ENCODE results near the gene COQ2.
A peak's percentile ranks its signal among the peaks of the same experiment; 100 is the strongest.
"Not testable (repeated sequence)": the region's sequence is repeated elsewhere in the genome, so short reads cannot be mapped to it uniquely, and the experiment has no call there.

COQ2 gene

GRCh38 chr4:83250687-83251446 lies 33.7 kb downstream of the COQ2 start:
- no peak for DNase-seq (ENCODE audit: low read depth, low spot score)

GRCh38 chr4:83248486-83248885 lies 36.1 kb downstream of the COQ2 start:
- no peak for DNase-seq (ENCODE audit: low read depth, low spot score)

- DNase-seq (ENCODE audit: low read depth, low spot score): no peak
These were observed 36.9 kb downstream of the COQ2 start for GRCh38 chr4:83247415-83248357.

- DNase-seq (ENCODE audit: low read depth, low spot score): no peak
These were observed 43.5 kb downstream of the COQ2 start for GRCh38 chr4:83241132-83241531.

GRCh38 chr4:83240379-83240875 lies 44.2 kb downstream of the COQ2 start:
- DNase-seq (ENCODE audit: low read depth, low spot score): no peak

GRCh38 chr4:83238393-83239248 lies 46.0 kb downstream of the COQ2 start:
- no peak for DNase-seq (ENCODE audit: low read depth, low spot score)

- DNase-seq (ENCODE audit: low read depth, low spot score): no peak
These were observed 47.0 kb downstream of the COQ2 start for GRCh38 chr4:83237591-83237990.

- DNase-seq (ENCODE audit: low read depth, low spot score): not testable (repeated sequence)
These were observed 48.9 kb downstream of the COQ2 start for GRCh38 chr4:83235645-83236133.

- peak; percentile 11 for DNase-seq (ENCODE audit: low read depth, low spot score)
These were observed 49.5 kb downstream of the COQ2 start for GRCh38 chr4:83234902-83235644.

- not testable (repeated sequence) for DNase-seq (ENCODE audit: low read depth, low spot score)
These were observed 50.2 kb downstream of the COQ2 start for GRCh38 chr4:83234387-83234786.

GRCh38 chr4:83232082-83232481 lies 52.5 kb downstream of the COQ2 start:
- DNase-seq (ENCODE audit: low read depth, low spot score): no peak

GRCh38 chr4:83231620-83232076 lies 53.0 kb downstream of the COQ2 start:
- DNase-seq (ENCODE audit: low read depth, low spot score): no peak

GRCh38 chr4:83230928-83231327 lies 53.7 kb downstream of the COQ2 start:
- DNase-seq (ENCODE audit: low read depth, low spot score): no peak

GRCh38 chr4:83229791-83230190 lies 54.8 kb downstream of the COQ2 start:
- DNase-seq (ENCODE audit: low read depth, low spot score): no peak

- no peak for DNase-seq (ENCODE audit: low read depth, low spot score)
These were observed 56.4 kb downstream of the COQ2 start for GRCh38 chr4:83228231-83228630.

GRCh38 chr4:83224502-83225197 lies 59.9 kb downstream of the COQ2 start:
- DNase-seq (ENCODE audit: low read depth, low spot score): no peak

- no peak for DNase-seq (ENCODE audit: low read depth, low spot score)
These were observed 60.8 kb downstream of the COQ2 start for GRCh38 chr4:83223781-83224180.

- no peak for DNase-seq (ENCODE audit: low read depth, low spot score)
These were observed 62.6 kb downstream of the COQ2 start for GRCh38 chr4:83221897-83222441.
